ENCODE measurements around the gene GALNT6.

Gene GALNT6

DNA sequence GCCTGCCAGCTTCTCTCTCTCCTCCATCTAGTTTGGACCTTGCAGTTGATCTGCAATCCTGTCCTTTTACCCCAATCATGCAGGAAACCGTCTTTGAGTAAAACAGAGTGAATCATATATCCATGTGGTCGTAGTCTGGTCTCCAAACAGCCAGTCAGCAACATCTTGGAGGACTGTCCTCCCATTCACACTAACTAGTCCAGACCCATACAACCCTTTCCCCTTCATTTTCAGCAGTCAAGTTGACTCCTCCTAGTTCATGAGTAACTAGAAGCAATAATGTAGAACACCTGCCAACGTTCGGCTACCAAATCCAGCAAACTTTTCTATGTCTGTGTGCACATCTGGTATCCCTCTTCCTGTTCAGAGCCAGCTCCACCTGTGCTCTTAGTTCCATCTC is 56.4 kb downstream of the GALNT6 start:
- H3K4me1 ChIP-seq (ENCODE audit: control insufficient read depth, insufficient read depth, low read length), result no peaks in the 10 kb centered on the region

GRCh38 chr12:51333536-51333935 is 57.7 kb downstream of the GALNT6 start:
- Histone ChIP-seq H3K9ac (ENCODE audit: low read depth, low read length) (no peak overlapping the region), H3K27me3 (ENCODE audit: control insufficient read depth, insufficient read depth, low read length) (no peaks in the 10 kb centered on the region), H3K4me3 (ENCODE audit: low read depth, low read length) (no peak overlapping the region), H3K27ac (ENCODE audit: low read depth, low read length) (no peak overlapping the region), H3K9me3 (ENCODE audit: control insufficient read depth, insufficient read depth, low read length) (no peaks in the 10 kb centered on the region), H3K4me1 (ENCODE audit: control insufficient read depth, insufficient read depth, low read length) (no peaks in the 10 kb centered on the region), H3K36me3 (ENCODE audit: control insufficient read depth, insufficient read depth, low read length) (no peaks in the 10 kb centered on the region)

More for the DNA sequence above, 56.4 kb downstream of the GALNT6 start:
- no peaks in the 10 kb centered on the region for H3K9me3 ChIP-seq (ENCODE audit: control insufficient read depth, insufficient read depth, low read length)
- no peaks in the 10 kb centered on the region for H3K36me3 ChIP-seq (ENCODE audit: control insufficient read depth, insufficient read depth, low read length)
- H3K27me3 ChIP-seq (ENCODE audit: control insufficient read depth, insufficient read depth, low read length), result no peaks in the 10 kb centered on the region
- H3K27ac ChIP-seq (ENCODE audit: low read depth, low read length), result no peak overlapping the region
- H3K9ac ChIP-seq (ENCODE audit: low read depth, low read length), result no peak overlapping the region
- H3K4me3 ChIP-seq (ENCODE audit: low read depth, low read length), result no peak overlapping the region

DNA sequence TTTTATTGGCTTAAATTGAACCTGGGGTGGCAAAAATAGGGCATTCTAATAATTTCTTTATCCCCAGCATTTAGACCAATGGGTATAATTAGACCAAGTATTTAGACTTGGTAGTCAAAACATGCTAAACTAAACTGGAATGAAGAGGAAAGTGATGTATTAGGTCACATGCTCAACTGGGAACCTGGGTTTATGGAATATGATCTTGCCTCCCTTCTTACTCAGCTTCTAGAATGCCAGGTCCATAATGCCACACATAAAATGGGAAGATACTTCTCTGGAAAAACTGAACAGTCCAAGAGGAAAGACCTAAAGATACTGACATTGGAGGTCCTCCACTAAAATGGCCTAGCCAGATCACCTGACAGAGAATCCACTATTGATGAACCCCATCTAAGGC is 61.0 kb downstream of the GALNT6 start:
- Histone ChIP-seq H3K9ac (ENCODE audit: low read depth, low read length) (no peak overlapping the region), H3K4me3 (ENCODE audit: low read depth, low read length) (no peak overlapping the region), H3K27ac (ENCODE audit: low read depth, low read length) (no peak overlapping the region), H3K9me3 (ENCODE audit: control insufficient read depth, insufficient read depth, low read length) (no peaks in the 10 kb centered on the region), H3K4me1 (ENCODE audit: control insufficient read depth, insufficient read depth, low read length) (no peaks in the 10 kb centered on the region), H3K27me3 (ENCODE audit: control insufficient read depth, insufficient read depth, low read length) (no peaks in the 10 kb centered on the region), H3K36me3 (ENCODE audit: control insufficient read depth, insufficient read depth, low read length) (no peaks in the 10 kb centered on the region)

DNA sequence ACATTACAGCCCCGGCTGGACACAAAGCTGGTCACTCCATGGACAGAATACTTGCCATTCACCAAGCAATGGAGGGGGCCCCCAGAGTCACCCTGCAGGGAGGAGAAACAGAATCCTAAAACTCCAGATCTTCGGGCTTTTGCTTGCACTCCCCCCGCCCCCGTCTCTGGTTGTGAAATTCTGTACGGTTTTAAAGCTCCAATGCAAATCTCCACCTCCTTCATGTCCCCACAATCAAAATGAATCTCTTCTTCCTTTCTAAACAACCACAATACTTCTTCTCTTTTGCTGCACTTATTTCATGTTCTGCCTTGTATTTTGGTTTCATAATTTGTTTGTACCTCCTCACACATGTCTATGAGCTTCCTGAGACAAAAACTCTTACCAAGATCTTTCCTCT is 61.5 kb downstream of the GALNT6 start:
- Histone ChIP-seq H3K9me3 (ENCODE audit: control insufficient read depth, insufficient read depth, low read length) (no peaks in the 10 kb centered on the region), H3K27ac (ENCODE audit: low read depth, low read length) (no peak overlapping the region), H3K4me1 (ENCODE audit: control insufficient read depth, insufficient read depth, low read length) (no peaks in the 10 kb centered on the region), H3K4me3 (ENCODE audit: low read depth, low read length) (no peak overlapping the region), H3K9ac (ENCODE audit: low read depth, low read length) (no peak overlapping the region), H3K36me3 (ENCODE audit: control insufficient read depth, insufficient read depth, low read length) (no peaks in the 10 kb centered on the region), H3K27me3 (ENCODE audit: control insufficient read depth, insufficient read depth, low read length) (no peaks in the 10 kb centered on the region)

- no peak overlapping the region for H3K9ac ChIP-seq (ENCODE audit: low read depth, low read length)
- H3K4me1 ChIP-seq (ENCODE audit: control insufficient read depth, insufficient read depth, low read length), result no peaks in the 10 kb centered on the region
- H3K9me3 ChIP-seq (ENCODE audit: control insufficient read depth, insufficient read depth, low read length), result no peaks in the 10 kb centered on the region
- H3K36me3 ChIP-seq (ENCODE audit: control insufficient read depth, insufficient read depth, low read length), result no peaks in the 10 kb centered on the region
- no peaks in the 10 kb centered on the region for H3K27me3 ChIP-seq (ENCODE audit: control insufficient read depth, insufficient read depth, low read length)
- H3K4me3 ChIP-seq (ENCODE audit: low read depth, low read length), result no peak overlapping the region
- H3K27ac ChIP-seq (ENCODE audit: low read depth, low read length), result no peak overlapping the region
Measured at GRCh38 chr12:51328587-51328986, 62.6 kb downstream of the GALNT6 start.

DNA sequence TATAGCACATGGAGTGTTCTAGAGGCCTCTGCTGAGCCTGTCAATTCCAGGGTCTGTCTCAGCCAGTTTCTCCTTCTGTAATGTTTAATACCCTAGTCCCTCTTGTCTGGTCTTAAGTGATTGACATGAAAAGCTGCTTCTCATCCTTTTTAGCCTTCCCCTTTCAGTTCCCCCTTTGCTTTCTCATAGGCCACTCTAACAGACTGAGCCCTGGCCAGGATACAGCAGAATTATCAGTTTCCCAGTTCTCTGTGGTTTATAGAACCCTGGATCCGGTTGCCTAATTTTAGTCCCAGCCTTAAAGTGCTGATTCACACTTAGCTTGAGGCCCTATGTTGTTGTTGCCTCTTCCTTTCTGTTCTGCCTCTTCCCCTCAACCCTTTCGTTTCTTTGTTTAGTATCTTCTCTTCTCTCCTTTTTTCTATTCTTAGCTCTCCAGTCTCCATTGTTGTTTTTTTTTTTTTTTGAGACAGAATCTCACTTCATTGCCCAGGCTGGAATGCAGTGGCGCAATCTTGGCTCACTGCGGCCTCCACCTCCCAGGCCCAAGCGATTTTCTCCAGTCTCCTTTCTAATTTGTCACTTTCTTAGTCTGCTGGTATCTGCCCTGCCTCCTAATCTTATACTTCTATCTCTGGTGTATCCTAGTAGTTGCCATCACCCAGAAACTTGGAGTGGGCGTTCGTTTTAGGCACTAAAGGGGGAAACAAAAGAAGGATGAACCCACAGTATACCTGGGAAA is 64.3 kb downstream of the GALNT6 start:
- Histone ChIP-seq H3K27me3 (ENCODE audit: control insufficient read depth, insufficient read depth, low read length) (no peaks in the 10 kb centered on the region), H3K27ac (ENCODE audit: low read depth, low read length) (no peak overlapping the region), H3K9me3 (ENCODE audit: control insufficient read depth, insufficient read depth, low read length) (no peaks in the 10 kb centered on the region), H3K36me3 (ENCODE audit: control insufficient read depth, insufficient read depth, low read length) (no peaks in the 10 kb centered on the region), H3K9ac (ENCODE audit: low read depth, low read length) (no peak overlapping the region), H3K4me1 (ENCODE audit: control insufficient read depth, insufficient read depth, low read length) (peaks cover 2% of the 10 kb centered on the region; the same call in 1 of the 2 replicates), H3K4me3 (ENCODE audit: low read depth, low read length) (no peak overlapping the region)

GRCh38 chr12:51324953-51325352 is 66.3 kb downstream of the GALNT6 start:
- Histone ChIP-seq H3K27me3 (ENCODE audit: control insufficient read depth, insufficient read depth, low read length) (no peaks in the 10 kb centered on the region), H3K27ac (ENCODE audit: low read depth, low read length) (no peak overlapping the region), H3K9me3 (ENCODE audit: control insufficient read depth, insufficient read depth, low read length) (no peaks in the 10 kb centered on the region), H3K9ac (ENCODE audit: low read depth, low read length) (no peak overlapping the region), H3K4me1 (ENCODE audit: control insufficient read depth, insufficient read depth, low read length) (peaks cover 19% of the 10 kb centered on the region), H3K36me3 (ENCODE audit: control insufficient read depth, insufficient read depth, low read length) (no peaks in the 10 kb centered on the region), H3K4me3 (ENCODE audit: low read depth, low read length) (no peak overlapping the region)

DNA sequence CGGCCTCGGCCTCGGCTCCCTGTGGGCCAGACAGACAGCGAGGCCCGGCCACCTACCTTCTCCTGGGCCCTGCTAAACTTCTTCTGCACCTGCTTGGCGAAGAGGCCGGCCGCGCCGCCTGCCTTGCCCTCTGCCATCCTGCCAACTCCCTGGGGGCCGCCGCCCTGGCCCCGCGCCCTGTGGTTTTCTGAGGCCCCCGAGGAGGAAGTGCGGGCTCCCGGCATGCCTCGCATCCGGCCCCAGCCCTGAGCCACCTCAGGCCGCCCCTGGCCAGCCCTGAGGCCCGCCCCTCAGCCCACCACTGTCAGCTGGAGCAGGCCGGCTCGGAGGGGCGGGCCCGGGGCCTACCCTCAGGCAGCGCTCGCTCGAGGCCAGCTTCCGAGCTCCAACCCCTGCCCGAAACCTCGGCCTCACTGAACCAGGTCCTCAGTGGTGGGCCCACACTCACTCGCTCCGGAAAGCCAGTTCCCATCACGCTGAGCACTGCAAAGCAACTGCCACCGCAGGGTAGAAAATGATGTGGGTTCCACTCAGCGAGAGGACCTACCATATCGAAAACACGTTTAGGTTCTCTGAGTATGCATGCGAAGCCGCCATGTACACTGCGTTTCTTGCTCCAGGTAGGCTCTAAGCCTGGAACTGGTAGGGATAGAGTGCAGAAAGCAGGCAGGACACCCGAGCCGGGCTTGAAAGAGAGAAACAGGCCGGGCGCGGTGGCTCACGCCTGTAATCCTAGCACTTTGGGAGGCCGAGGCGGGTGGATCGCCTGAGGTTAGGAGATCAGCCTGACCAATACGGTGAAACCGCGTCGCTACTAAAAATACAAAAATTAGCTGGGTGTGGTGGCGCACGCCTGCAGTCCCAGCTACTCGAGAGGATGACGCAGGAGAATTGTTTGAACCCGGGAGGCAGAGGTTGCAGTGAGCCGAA is 67.0 kb downstream of the GALNT6 start, which contains the start of gene BIN2:
BIN2 (minus strand) TSS at position 209 of the 930 bp plus-strand sequence; CDS start at position 137, 72 bp downstream.
- H3K9me3 ChIP-seq (ENCODE audit: control insufficient read depth, insufficient read depth, low read length), result no peaks in the 10 kb centered on the region
- H3K27ac ChIP-seq (ENCODE audit: low read depth, low read length), result no peak within 1 kb of the TSS
- H3K27me3 ChIP-seq (ENCODE audit: control insufficient read depth, insufficient read depth, low read length), result no peaks in the 10 kb centered on the region
- H3K4me1 ChIP-seq (ENCODE audit: control insufficient read depth, insufficient read depth, low read length), result peaks cover 21% of the 10 kb centered on the region
- no peaks in the 10 kb centered on the region for H3K36me3 ChIP-seq (ENCODE audit: control insufficient read depth, insufficient read depth, low read length)
- no peak within 1 kb of the TSS for H3K4me3 ChIP-seq (ENCODE audit: low read depth, low read length)
- no peak within 1 kb of the TSS for H3K9ac ChIP-seq (ENCODE audit: low read depth, low read length)

- Histone ChIP-seq H3K4me3 (ENCODE audit: low read depth, low read length) (no peak overlapping the region), H3K9ac (ENCODE audit: low read depth, low read length) (no peak overlapping the region)
Measured at GRCh38 chr12:51323317-51323960, 67.8 kb downstream of the GALNT6 start.

GRCh38 chr12:51322452-51322851 is 68.8 kb downstream of the GALNT6 start:
- peaks cover 29% of the 10 kb centered on the region for H3K4me1 ChIP-seq (ENCODE audit: control insufficient read depth, insufficient read depth, low read length)
- H3K27ac ChIP-seq (ENCODE audit: low read depth, low read length), result no peak overlapping the region
- H3K27me3 ChIP-seq (ENCODE audit: control insufficient read depth, insufficient read depth, low read length), result no peaks in the 10 kb centered on the region
- H3K9me3 ChIP-seq (ENCODE audit: control insufficient read depth, insufficient read depth, low read length), result no peaks in the 10 kb centered on the region
- H3K4me3 ChIP-seq (ENCODE audit: low read depth, low read length), result no peak overlapping the region
- H3K36me3 ChIP-seq (ENCODE audit: control insufficient read depth, insufficient read depth, low read length), result no peaks in the 10 kb centered on the region
- no peak overlapping the region for H3K9ac ChIP-seq (ENCODE audit: low read depth, low read length)

More at GRCh38 chr12:51323317-51323960, 67.8 kb downstream of the GALNT6 start:
- no peaks in the 10 kb centered on the region for H3K27me3 ChIP-seq (ENCODE audit: control insufficient read depth, insufficient read depth, low read length)
- H3K27ac ChIP-seq (ENCODE audit: low read depth, low read length), result no peak overlapping the region
- peaks cover 29% of the 10 kb centered on the region for H3K4me1 ChIP-seq (ENCODE audit: control insufficient read depth, insufficient read depth, low read length)
- H3K36me3 ChIP-seq (ENCODE audit: control insufficient read depth, insufficient read depth, low read length), result no peaks in the 10 kb centered on the region
- no peaks in the 10 kb centered on the region for H3K9me3 ChIP-seq (ENCODE audit: control insufficient read depth, insufficient read depth, low read length)
